SIG-M5 treated with dmso at 0.1 percent for 504 hours (cell line): ENCODE results near the gene CACNB4.

Experiments
- DNase-seq: peaks from one replicate; lab custom pipeline; 2025; ENCODE audit not compliant: unreplicated experiment; lab: John Stamatoyannopoulos, UW

CACNB4 gene

DNA sequence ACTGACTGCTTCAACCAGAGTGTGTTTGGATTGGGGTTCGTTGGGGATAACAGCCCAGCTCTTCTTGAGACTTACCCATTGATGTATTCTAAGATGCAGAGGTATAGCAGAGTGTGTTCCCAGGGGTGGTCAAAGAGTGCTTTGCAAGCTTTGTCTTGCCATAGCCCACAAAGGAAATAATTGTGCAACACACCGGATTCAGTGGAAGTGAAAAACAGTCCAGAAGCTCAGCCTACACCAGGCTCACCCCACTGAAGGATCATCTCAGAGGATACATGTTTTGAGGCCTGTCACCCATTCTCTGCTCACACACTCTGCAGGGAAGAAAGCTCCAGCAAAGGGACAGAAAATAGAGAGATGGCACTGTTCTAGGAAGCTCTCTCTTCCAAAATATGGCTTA lies 9.6 kb downstream of the CACNB4 start:
- DNase-seq, result peak; percentile 81

DNA sequence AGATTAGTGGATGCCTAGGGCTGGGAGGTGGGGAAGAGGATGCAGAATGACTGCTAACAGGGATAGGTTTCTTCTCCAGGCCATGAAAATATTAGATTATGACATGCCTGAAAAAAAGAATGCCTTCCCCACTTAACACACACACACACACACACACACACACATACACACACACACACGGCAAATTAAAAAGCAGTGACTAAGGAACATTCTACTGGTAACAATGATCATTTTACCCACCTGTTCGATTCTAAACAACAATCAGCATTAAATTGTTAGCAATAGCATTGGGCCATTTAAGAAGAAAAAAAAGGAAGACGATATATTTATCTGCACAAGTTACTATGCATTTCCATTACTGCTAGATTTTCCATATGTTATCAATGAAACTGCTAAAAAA lies 10.8 kb downstream of the CACNB4 start:
- DNase-seq, result no peak

DNA sequence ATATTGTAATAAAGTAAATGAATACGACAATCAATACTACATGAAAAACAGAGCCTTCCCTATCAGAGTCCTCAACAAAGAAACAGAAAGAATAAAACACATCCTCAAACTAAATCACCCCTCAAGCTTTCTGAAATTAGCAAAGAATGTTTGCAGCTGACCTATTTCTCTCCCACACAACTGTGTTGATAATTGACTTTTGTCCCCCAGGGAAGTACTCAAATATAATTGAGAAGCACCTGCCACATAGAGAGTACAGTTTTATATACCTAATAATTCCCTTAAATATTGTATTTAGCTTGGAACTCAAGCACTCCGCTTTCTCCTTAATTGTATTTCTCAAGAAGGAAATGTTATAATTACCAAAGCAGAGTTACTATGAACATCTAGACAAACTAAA lies 12.6 kb downstream of the CACNB4 start:
- no peak for DNase-seq

DNA sequence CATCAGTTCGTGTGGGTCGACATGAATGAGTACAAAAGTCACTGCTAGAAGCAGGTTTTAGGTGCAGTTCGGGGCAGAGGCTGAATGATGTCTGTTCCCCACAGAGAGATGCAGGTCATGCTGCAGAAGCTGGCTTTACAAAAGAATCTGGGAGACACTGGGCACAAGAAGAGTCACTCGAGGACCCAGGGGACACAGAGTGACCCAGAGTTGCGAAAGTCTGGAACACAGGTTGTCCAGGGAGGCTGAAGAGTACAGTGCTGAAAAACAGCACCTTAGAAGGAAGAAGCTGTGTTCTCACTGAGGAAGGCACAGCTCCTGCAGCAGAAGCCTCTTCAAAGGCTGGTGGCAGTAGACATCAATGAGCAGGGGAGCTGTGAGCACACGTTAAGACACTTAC lies 14.8 kb downstream of the CACNB4 start:
- no peak for DNase-seq

DNA sequence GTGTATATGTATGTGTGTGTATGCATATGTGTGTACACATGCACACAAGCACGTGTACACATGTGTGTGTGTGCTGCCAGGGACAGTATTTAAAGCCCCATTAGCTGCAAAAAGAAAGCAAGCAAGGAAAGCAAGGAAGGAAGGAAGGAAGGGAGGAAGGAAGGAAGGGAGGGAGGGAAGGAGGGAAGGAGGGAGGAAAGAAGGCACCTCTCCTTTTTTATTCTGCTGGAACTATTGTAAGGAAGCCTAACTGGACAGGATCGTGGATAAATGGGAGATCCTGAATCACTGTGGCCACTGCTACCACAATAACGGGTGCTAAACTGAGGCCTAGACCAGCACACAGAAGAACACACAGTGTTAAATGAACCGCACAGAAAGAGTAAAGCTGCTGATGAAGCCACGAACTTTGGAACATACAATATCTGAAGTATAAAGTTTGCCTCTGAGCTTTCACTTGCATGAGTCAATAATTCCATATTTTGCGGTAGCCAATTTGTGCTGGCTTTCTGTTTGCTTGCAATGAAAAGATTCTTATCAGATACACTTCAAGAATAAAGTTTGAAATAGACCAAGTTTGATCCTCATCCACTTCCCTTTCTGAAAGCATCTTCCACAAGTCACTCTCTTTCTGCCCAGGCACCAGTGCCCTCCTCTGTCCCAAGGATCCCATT lies 15.5 kb downstream of the CACNB4 start:
- DNase-seq, result no peak

DNA sequence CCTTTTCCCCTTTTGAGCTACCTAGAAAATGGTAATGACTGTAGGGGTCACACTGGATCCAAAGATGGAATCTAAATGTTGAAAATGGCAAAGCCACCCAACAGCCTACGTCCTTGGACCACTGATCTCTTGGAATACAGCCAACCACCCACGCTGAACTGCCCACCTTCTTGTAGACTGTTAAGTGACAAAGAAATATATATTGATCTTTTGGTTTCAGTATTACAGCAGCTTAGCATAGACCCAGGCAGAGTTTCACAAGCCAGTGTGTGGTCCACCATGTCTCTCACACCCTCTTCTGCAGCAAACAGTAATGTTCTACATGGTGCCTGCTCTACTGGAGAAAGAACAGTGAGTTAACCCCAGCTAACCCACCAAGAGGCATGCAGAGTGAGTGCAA lies 20.2 kb downstream of the CACNB4 start:
- DNase-seq, result no peak

DNA sequence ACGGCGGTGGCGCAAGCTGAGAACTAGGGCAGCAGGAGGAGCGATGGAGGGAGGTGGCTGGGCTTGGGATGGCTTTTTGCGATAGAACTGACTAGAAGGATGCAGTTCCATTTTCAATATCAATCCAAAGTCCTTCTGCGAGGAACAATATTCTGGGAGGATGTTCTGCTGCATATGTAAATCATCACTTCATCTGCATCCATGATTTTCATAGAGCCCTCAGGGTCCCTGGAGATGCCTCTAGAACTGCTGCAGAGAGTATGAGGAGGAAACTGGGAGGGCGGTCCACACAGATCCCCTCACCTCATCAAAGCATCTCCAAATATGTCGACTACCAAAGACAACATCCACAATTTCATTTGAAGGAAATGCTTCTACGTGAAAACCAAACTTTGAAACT lies 20.8 kb downstream of the CACNB4 start:
- no peak for DNase-seq

DNA sequence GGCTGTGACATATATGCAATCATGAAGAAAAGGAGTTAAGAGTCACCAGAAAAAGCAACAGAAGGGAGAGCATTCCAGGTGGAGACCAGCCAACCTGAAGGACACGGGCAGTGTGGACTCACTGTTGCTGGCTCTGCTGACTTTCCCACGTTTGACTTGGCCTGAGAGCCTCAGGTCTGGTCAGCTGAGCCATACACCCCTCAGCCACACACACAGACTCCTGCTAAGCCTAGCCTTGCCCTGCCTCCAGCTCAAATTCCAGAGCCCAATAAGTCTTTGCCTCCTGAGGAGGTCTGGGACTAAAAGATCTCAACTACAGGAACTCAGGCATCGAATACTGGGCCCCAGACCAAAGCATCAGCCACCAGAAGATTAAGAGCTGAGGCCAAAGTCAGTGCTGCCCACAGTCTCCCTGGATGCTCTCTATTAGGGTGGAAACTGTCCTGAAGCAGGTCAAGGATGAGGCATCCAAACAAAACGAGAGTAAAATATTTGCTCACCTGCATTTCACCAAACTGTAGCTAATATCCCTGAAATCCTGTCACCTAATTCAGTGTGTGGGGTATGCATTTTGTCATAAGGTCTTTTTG lies 23.3 kb downstream of the CACNB4 start:
- DNase-seq, result no peak

DNA sequence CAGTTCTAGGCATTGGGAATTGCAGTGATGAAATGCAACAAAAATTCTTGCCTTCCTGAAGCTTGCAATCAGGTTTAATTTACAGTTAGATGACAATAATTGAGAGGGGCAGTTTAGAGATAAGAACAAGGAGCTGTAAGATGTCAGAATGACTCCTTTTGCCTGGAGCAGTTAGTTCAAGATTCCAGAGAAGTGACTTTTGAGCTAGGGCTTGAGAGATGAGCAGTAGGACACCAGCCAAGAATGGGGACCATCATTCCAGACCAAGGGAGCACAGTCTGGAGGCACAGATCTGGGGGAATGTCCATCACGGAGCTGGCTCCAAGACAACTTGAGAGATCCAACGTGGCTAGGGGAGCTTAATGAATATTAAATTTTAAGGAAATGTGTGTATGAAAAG lies 26.8 kb downstream of the CACNB4 start:
- no peak for DNase-seq

DNA sequence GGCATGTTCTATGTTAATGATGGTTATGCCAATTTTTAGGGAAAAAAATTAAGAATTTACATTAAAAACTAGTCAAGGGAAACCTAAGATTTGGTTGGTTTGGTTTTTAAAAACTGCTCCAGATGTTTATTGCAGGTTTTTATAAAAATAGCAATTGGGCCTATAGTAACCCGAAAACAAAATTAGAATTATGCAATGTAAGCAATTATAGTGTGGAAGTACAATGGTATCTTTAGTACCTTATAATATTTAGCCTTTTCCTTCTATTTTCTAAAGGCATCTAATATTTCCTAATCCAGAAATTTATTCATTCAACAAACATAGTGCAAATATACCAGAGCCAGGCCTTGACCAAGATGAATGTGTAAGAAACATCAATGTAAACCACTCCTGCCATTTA lies 27.3 kb downstream of the CACNB4 start:
- DNase-seq, result no peak

DNA sequence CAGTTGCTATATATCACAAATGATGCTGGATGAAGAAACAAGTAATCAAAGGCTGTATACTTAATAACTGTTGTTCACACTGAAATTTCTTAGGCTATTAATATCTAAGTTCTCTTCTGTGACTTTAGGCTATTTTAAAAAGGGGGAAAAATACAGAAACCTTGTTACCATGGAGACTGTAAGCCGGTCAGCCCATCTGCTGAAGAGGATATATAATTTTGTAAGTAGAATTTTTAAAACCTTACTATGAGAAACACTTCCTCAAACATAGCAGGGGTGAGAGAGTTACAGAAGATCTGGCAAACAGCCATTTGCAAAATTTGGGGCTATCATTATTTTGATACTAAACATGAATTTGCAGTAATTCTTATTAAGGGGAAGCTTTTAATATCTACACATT lies 27.8 kb downstream of the CACNB4 start:
- DNase-seq, result peak; percentile 19

DNA sequence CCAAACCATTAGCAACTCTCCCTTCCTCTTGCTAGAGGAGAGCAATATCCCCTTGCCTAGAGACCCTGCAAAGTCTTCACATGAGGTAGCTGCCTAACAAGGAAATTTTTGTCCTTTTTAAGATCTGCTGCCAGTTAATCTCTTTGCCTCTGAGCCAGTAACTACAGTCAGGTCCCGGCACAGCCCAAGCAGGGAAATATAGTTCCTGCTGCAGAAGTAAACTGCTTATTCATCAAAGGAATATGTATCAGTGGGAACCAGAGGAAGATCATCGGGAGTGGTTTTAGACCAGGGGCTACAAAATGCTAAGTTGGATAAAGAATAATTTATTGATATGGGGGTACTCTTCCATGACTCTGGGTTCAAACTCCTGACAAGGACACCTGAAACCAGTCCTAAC lies 30.6 kb downstream of the CACNB4 start:
- no peak for DNase-seq

DNA sequence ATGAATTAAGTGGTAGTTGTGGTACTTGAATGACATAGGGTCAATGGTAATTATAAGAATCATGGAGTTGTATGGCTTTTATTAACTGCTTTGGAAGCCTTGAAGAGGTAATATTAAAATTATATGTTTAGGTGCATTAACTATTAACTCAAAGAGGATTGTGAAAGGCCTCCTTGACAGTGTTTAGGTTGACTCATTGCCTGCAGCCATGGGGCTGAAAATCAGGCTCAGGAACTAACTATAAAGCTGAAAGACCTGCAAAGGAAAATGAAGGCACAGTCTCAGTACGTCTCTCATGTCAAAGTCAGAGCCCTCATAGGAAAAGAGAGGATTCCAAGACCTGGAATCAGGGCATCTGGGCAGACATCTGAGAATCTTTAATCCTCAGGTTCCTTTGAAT lies 31.0 kb downstream of the CACNB4 start:
- DNase-seq, result no peak

DNA sequence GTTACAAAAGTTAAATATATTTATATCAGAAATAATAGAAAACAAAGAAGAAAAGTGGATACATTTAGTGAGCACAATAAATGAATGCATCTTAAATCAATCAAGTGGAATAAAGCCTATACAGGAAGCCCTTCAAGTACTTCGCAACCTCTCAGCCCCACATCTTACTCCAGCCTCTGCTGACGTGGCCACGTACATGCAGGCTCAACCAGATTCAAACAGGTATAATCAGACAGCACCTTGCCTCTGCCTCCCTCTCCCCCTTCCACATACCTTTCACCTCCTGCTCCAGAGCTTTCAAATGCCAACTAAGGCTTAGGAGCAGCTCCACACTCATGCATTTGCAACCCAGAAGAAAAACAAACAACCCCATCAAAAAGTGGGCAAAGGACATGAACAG lies 32.9 kb downstream of the CACNB4 start:
- DNase-seq, result no peak

DNA sequence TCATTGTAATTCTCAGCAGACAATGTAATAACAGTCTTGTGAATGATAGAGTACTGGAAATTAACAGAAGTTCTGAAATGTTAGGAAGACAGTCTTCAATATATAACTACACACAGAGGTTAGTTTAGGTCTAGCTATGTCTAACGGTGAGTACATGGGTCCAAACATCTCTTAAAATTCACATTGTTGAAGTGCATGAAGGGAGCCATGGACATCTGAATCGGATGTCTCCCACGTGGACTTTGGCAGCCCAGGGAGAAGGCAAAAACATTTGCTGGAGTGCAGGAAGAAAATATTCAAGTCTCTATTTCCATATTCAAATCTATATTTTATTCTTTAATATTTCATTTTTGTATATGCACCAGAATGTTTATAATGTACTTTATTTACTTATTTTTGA lies 34.8 kb downstream of the CACNB4 start:
- DNase-seq, result no peak

DNA sequence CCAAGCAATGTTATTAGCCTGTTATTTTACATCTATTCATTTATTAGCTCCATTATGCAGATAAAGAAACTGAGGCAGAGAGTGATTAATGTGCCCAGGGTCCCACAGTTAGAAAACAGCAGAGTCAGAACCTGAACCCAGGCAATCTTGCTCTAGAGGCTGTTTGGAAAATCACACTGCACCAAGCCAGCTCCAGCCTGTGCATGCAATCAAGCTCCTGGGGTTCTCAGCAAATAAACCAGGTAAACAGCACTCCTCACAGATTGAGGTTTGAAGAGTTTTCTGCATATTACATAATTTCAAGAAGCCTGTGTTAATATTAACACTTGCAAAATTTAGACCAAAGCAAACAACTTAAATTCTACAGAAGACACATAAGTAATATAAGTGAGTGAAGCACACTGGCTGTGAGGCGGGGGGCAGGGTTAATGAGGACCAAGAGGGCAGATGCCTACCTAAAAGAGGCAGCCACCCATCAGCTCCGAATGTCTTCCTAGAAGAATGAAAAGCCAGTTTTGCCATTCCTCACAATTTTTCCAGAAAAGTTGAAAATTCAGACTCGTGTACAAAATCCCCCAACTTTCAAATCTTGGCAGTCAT lies 35.4 kb downstream of the CACNB4 start:
- DNase-seq, result no peak

DNA sequence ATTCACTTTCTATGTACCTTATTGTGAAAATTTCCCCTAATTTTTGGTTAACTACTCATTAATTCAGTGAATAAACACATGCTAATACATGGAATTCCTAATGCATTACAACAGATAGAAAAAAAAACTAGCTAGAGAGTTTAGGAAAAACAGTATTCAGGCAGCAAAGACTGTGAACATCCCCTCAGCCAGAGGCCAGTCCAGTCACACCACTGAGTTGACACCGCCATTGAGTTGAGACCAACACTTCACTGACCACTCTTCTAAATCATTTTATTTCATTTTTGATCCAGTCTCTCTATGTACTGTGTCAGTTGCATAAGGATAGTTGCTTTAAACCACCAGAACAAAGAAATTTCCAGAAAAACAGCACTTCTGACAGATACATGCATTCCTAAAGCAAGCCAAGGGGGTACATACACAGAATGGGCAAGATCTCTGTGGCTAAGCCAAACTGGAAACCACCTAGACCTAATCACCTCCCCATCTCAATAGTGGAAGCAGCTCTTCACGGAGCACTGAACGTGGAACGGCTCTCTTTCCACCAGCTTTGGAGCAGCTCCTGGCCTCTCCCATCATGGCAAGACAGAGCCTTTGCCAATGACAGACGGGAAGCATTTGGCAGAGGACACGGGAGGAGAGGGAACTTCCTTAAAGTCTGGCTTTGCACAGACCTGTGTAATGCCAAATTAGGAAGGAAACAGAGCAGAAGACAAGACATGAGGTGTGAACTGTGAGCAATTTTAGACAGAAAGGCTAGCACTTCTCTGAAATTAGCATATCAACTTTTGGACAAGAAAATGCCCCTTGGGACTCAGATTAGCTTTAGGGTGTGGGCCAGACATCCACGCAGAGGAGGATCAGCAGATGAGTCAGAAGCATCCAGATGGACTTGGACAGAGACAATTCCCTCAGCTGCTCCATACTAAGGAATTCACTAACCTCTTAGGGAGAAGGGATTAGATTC lies 36.4 kb downstream of the CACNB4 start:
- DNase-seq, result no peak

DNA sequence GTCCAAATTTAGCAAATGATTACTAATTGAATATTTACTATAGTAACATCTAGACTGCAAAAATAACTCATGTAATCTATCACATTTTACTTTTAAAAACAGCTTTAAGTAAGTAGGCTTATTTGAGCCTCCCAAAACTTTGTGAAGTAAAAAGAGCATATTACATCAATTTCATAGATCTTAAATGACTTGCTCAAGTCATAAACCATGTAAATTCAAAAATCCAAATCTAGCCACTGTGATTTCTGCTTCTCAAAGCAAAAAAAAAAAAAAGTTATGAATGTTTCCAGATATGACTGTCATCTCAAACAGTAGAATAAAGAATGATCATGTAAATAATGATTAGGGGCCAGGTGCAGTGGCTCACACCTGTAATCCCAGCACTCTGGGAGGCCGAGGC lies 37.5 kb downstream of the CACNB4 start:
- DNase-seq, result no peak

DNA sequence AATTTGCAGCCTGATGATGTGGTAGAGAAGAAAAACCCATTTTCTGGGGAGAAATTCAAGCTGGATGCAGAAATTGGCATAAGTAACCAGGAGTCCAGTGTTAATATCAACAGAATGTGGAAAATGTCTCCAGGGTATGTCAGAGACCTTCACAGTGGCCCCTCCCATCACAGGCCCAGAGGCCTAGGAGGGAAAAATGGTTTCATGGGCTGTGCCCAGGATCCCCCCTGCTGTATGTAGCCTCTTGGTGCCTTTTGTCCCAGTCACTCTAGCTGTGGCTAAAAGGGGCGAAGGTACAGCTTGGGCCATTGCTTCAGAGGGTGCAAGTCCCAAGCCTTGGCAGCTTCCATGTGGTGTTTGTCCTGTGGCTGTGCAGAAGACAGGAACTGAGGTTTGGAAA lies 40.2 kb downstream of the CACNB4 start:
- no peak for DNase-seq

DNA sequence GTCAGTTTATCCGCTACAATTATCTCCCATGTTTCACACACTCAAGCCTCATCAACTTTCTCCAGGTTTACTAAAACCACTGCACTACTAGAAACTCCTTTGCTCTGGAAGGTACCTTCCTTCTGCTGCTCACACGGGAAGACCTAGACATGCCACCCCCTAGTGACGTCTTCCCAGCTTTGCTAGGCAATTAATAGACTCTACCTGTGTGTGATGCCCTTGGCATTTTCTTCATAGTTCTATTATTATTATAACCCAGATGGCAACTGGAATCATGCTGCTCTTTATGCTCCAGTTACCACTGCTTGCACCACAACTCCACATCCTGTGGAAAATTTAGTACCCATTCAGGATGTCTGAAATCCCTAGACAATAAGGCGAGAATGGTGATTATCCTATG lies 42.4 kb downstream of the CACNB4 start:
- DNase-seq, result no peak

DNA sequence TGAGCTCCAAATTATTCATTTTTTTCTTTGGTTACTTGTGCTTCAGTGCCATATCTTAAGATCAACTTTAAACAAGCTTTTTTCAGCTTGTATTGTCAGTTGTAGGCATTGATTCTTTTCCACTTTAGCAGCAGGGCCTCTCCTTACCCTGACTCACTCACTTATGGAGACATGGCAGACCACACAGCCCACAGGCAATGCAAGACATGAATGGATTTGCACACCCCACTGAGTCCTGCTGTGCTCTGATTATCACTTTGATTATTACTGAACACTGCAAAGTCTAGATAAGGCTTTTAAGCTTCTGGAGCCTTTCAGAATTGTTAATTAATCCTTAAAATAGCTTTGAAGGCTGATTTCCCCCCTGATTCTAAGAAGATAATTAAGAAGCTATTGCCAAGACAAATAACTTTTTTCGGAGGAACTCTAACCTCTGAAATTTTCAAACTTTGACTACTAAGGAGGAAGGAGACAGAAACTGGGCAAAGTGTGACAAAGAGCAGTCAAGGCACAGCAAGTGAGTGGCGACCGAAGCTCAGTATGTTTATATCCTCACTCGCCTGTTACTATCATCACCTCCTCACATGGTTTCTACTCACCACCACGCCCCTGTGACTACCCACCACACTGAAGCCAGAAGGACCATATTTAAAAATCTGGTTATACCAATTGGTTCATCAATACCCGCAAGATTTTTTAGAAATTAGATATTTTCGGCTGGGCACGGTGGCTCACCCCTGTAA lies 43.3 kb downstream of the CACNB4 start:
- no peak for DNase-seq
